ENCODE measurements around the gene PLCD3.

The PLCD3 gene

DNA sequence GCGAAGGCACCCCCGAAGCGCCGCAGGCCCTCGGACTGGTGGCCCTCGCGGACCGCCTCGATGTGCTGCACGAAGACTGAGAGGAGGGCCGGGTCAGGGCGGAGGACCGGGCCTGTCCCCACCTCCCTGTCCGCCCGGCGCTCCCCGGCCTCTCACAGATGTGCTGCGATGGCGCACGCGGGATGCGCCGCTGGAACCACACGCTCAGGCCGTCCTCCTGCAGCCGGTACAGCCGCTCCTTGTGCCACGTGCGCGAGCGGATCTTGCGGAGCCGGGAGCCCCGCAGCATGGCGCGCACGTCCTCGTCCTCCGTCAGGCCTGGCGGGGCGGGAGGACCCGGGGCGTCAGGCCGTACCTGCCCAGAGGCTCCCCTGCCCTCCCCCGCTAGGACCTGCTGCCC is 11.3 kb downstream of the PLCD3 start:
- Histone ChIP-seq H3K9me3 (ENCODE audit: insufficient read depth, low read length) (no peaks in the 10 kb centered on the region), H3K27ac (ENCODE audit: low read depth, low read length) (no peak overlapping the region), H3K4me2 (ENCODE audit: low read depth, low read length, poor library complexity, severe bottlenecking) (no peak overlapping the region), H3K9me2 (replicated peaks; ENCODE audit: insufficient read depth, low read length) (no peaks in the 10 kb centered on the region), H3K36me3 (ENCODE audit: low read length) (no peaks in the 10 kb centered on the region), H3F3A (ENCODE audit: insufficient read depth) (no peaks in the 10 kb centered on the region), H2AFZ (ENCODE audit: low read depth, low read length, severe bottlenecking) (no peak overlapping the region), H3K4me3 (ENCODE audit: insufficient read depth, low read length, poor library complexity, severe bottlenecking) (no peak overlapping the region), H3K79me2 (ENCODE audit: insufficient read depth, low read length) (no peaks in the 10 kb centered on the region), H3K9ac (ENCODE audit: low read length) (no peak overlapping the region), H3K27me3 (ENCODE audit: low read length) (no peaks in the 10 kb centered on the region), H4K20me1 (ENCODE audit: low read depth, low read length) (no peaks in the 10 kb centered on the region)
- TF ChIP-seq EZH2phosphoT487 (conservative IDR thresholded peaks at IDR 0.05; ENCODE audit: low read length): no peak
- TF ChIP-seq, protein P1, sequence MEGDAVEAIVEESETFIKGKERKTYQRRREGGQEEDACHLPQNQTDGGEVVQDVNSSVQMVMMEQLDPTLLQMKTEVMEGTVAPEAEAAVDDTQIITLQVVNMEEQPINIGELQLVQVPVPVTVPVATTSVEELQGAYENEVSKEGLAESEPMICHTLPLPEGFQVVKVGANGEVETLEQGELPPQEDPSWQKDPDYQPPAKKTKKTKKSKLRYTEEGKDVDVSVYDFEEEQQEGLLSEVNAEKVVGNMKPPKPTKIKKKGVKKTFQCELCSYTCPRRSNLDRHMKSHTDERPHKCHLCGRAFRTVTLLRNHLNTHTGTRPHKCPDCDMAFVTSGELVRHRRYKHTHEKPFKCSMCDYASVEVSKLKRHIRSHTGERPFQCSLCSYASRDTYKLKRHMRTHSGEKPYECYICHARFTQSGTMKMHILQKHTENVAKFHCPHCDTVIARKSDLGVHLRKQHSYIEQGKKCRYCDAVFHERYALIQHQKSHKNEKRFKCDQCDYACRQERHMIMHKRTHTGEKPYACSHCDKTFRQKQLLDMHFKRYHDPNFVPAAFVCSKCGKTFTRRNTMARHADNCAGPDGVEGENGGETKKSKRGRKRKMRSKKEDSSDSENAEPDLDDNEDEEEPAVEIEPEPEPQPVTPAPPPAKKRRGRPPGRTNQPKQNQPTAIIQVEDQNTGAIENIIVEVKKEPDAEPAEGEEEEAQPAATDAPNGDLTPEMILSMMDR (IDR thresholded peaks at IDR 0.05; ENCODE audit: insufficient read depth, low read length, poor library complexity, severe bottlenecking): no peak

DNA sequence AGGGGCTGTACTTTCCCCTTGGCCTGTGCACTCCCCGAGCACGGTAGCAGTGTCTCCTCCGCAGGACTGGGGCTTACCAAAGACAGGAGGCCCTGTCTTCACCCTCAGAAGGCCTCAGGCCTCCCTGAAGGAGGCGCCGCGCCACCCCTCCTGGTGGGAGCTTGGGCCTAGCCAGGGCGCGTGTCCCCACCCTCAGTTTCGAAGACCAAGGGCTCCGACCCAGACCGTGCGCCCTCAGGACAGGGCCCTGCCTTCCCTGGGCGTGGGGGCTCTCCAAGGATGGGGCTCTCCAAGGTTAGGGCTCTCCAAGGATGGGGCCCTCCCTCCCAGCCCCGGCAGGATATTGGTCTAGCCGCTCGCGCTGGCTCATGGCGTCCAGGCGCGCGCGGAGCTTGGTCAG is 11.8 kb downstream of the PLCD3 start:
- TF ChIP-seq EZH2phosphoT487 (conservative IDR thresholded peaks at IDR 0.05; ENCODE audit: low read length): no peak
- TF ChIP-seq, protein P1 (IDR thresholded peaks at IDR 0.05; ENCODE audit: insufficient read depth, low read length, poor library complexity, severe bottlenecking): no peak
- H3K4me2 ChIP-seq (ENCODE audit: low read depth, low read length, poor library complexity, severe bottlenecking): no peak overlapping the region

DNA sequence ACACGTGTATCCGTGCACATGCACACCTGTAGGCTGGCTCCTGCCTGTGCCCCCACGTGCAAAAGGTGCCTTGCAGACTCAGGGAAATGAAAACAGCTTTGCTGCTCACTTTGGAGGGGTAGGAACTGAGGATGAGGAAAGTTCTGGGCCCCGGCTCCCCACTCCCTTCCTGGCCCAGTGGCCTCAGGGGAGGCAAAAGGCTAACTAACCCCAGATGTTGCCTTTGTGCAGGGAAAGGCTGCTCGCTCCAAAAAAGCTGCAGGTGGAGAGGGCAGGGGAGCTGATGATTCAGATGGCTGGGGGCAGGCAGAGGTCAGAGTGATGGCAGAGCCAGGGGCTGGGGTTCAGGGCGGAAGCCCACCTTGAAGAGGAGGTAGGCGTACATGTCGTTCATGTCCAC is 12.4 kb downstream of the PLCD3 start:
- H3K9me2 ChIP-seq (replicated peaks; ENCODE audit: insufficient read depth, low read length): no peaks in the 10 kb centered on the region
- H3K27ac ChIP-seq (ENCODE audit: low read depth, low read length): no peak overlapping the region
- H3K4me2 ChIP-seq (ENCODE audit: low read depth, low read length, poor library complexity, severe bottlenecking): no peak overlapping the region
- H3K9me3 ChIP-seq (ENCODE audit: insufficient read depth, low read length): no peaks in the 10 kb centered on the region
- no peaks in the 10 kb centered on the region for H3K36me3 ChIP-seq (ENCODE audit: low read length)
- no peaks in the 10 kb centered on the region for H3K79me2 ChIP-seq (ENCODE audit: insufficient read depth, low read length)
- no peaks in the 10 kb centered on the region for H3K27me3 ChIP-seq (ENCODE audit: low read length)
- H3K9ac ChIP-seq (ENCODE audit: low read length): no peak overlapping the region
- no peak overlapping the region for H2AFZ ChIP-seq (ENCODE audit: low read depth, low read length, severe bottlenecking)
- no peaks in the 10 kb centered on the region for H3F3A ChIP-seq (ENCODE audit: insufficient read depth)
- no peak overlapping the region for H3K4me3 ChIP-seq (ENCODE audit: insufficient read depth, low read length, poor library complexity, severe bottlenecking)
- no peak for TF ChIP-seq EZH2phosphoT487 (conservative IDR thresholded peaks at IDR 0.05; ENCODE audit: low read length)
- TF ChIP-seq, protein P1 (IDR thresholded peaks at IDR 0.05; ENCODE audit: insufficient read depth, low read length, poor library complexity, severe bottlenecking): no peak
- no peaks in the 10 kb centered on the region for H4K20me1 ChIP-seq (ENCODE audit: low read depth, low read length)

More for the DNA sequence above, 11.8 kb downstream of the PLCD3 start:
- H3K4me3 ChIP-seq (ENCODE audit: insufficient read depth, low read length, poor library complexity, severe bottlenecking): no peak overlapping the region
- no peaks in the 10 kb centered on the region for H3K9me3 ChIP-seq (ENCODE audit: insufficient read depth, low read length)
- no peaks in the 10 kb centered on the region for H3F3A ChIP-seq (ENCODE audit: insufficient read depth)
- H3K9me2 ChIP-seq (replicated peaks; ENCODE audit: insufficient read depth, low read length): no peaks in the 10 kb centered on the region
- no peak overlapping the region for H3K27ac ChIP-seq (ENCODE audit: low read depth, low read length)
- no peak overlapping the region for H2AFZ ChIP-seq (ENCODE audit: low read depth, low read length, severe bottlenecking)
- no peak overlapping the region for H3K9ac ChIP-seq (ENCODE audit: low read length)
- H3K36me3 ChIP-seq (ENCODE audit: low read length): no peaks in the 10 kb centered on the region
- no peaks in the 10 kb centered on the region for H4K20me1 ChIP-seq (ENCODE audit: low read depth, low read length)
- H3K79me2 ChIP-seq (ENCODE audit: insufficient read depth, low read length): no peaks in the 10 kb centered on the region
- no peaks in the 10 kb centered on the region for H3K27me3 ChIP-seq (ENCODE audit: low read length)

Measured in SU-DHL-6 (cell line).